Measurements from ENCODE around the gene PAM. TPM values are rescaled to one million over a fixed set of nuclear protein-coding genes. Genes with fewer than 3 reads are reported as not detected.
A peak's percentile ranks its signal among the peaks of the same experiment; 100 is the strongest.

Gene PAM
- total and polyA plus RNA-seq, 2 of the 13 experiments (the other 11 are each of a cell fraction or from before 2014, with no cell fraction given): 20.2 to 79.1 TPM

DNA sequence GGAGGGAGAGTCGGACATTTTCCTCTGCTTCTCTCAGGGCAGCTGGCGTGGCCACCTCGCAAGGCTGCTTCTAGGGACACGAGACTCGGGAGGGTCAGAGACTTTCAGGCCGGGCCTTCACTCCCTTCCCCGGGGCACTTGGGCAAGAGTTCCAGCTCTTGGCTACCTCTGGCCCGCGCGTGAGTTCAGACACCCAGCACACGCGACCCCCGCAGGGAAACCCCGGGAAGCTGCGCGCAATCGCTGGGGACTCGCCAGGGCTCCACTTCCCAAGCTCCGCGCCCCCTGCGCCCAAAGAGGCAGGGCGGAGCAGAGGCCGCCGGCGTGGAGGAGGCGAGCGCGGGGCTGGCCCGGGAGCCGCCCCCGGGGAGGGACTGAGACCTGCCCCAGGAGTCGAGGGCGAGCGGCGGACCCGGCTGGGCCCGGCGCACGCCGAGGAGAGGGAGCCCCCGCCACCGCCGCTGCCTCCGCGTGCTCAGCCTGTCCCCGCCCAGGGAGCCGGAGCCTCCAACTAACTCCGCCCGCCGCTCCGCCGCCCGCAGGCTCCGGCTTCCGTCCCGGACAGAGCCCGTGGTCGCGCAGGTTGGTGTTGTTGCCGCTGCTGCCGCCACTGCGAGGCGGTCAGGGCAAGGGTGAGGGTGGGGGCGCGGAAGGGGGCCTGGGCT is at the start of gene PAM (continued):
- TF ChIP-seq MIXL1 (CRISPR knock-in tag; IDR thresholded peaks at IDR 0.05) (no peak), ZNF225 (CRISPR knock-in tag; IDR thresholded peaks at IDR 0.05) (no peak), ZFP36L2 (CRISPR knock-in tag; IDR thresholded peaks at IDR 0.05) (no peak), YEATS2 (CRISPR knock-in tag; IDR thresholded peaks at IDR 0.05; ENCODE audit: borderline replicate concordance) (no peak), FOSL2 (CRISPR knock-in tag; IDR thresholded peaks at IDR 0.05) (0 out of 2 replicates have a peak, but pooled peaks have one; percentile 2), ZNF205 (CRISPR knock-in tag; IDR thresholded peaks at IDR 0.05) (no peak), ZNF441 (CRISPR knock-in tag; IDR thresholded peaks at IDR 0.05; ENCODE audit: borderline replicate concordance) (peak; percentile 86; the same call in 1 of the 2 replicates), TEAD3 (CRISPR knock-in tag; optimal IDR thresholded peaks at IDR 0.05; ENCODE audit: borderline replicate concordance) (no peak), YY1 (IDR thresholded peaks at IDR 0.05; ENCODE audit: insufficient read depth, insufficient replicate concordance, low read depth, low read length) (no peak), ZNF547 (CRISPR knock-in tag; IDR thresholded peaks at IDR 0.05) (peak; percentile 66; the same call in 1 of the 2 replicates), HHEX (CRISPR knock-in tag; IDR thresholded peaks at IDR 0.05) (no peak), SMAD1 (CRISPR knock-in tag; IDR thresholded peaks at IDR 0.05; ENCODE audit: borderline replicate concordance, low read depth) (no peak), RFX5 (IDR thresholded peaks at IDR 0.05; ENCODE audit: low read depth, low read length) (no peak), MBD4 (IDR thresholded peaks at IDR 0.05; ENCODE audit: borderline replicate concordance, low read length) (no peak), ZNF839 (CRISPR knock-in tag; IDR thresholded peaks at IDR 0.05; ENCODE audit: borderline replicate concordance) (no peak), ZNF776 (CRISPR knock-in tag; IDR thresholded peaks at IDR 0.05) (no peak)
- TF ChIP-seq, protein P1, sequence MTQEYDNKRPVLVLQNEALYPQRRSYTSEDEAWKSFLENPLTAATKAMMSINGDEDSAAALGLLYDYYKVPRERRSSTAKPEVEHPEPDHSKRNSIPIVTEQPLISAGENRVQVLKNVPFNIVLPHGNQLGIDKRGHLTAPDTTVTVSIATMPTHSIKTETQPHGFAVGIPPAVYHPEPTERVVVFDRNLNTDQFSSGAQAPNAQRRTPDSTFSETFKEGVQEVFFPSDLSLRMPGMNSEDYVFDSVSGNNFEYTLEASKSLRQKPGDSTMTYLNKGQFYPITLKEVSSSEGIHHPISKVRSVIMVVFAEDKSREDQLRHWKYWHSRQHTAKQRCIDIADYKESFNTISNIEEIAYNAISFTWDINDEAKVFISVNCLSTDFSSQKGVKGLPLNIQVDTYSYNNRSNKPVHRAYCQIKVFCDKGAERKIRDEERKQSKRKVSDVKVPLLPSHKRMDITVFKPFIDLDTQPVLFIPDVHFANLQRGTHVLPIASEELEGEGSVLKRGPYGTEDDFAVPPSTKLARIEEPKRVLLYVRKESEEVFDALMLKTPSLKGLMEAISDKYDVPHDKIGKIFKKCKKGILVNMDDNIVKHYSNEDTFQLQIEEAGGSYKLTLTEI (CRISPR knock-in tag; conservative IDR thresholded peaks at IDR 0.05): no peak
- TF ChIP-seq, protein P2, sequence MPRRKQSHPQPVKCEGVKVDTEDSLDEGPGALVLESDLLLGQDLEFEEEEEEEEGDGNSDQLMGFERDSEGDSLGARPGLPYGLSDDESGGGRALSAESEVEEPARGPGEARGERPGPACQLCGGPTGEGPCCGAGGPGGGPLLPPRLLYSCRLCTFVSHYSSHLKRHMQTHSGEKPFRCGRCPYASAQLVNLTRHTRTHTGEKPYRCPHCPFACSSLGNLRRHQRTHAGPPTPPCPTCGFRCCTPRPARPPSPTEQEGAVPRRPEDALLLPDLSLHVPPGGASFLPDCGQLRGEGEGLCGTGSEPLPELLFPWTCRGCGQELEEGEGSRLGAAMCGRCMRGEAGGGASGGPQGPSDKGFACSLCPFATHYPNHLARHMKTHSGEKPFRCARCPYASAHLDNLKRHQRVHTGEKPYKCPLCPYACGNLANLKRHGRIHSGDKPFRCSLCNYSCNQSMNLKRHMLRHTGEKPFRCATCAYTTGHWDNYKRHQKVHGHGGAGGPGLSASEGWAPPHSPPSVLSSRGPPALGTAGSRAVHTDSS (CRISPR knock-in tag; conservative IDR thresholded peaks at IDR 0.05): no peak
- TF ChIP-seq, protein P3, sequence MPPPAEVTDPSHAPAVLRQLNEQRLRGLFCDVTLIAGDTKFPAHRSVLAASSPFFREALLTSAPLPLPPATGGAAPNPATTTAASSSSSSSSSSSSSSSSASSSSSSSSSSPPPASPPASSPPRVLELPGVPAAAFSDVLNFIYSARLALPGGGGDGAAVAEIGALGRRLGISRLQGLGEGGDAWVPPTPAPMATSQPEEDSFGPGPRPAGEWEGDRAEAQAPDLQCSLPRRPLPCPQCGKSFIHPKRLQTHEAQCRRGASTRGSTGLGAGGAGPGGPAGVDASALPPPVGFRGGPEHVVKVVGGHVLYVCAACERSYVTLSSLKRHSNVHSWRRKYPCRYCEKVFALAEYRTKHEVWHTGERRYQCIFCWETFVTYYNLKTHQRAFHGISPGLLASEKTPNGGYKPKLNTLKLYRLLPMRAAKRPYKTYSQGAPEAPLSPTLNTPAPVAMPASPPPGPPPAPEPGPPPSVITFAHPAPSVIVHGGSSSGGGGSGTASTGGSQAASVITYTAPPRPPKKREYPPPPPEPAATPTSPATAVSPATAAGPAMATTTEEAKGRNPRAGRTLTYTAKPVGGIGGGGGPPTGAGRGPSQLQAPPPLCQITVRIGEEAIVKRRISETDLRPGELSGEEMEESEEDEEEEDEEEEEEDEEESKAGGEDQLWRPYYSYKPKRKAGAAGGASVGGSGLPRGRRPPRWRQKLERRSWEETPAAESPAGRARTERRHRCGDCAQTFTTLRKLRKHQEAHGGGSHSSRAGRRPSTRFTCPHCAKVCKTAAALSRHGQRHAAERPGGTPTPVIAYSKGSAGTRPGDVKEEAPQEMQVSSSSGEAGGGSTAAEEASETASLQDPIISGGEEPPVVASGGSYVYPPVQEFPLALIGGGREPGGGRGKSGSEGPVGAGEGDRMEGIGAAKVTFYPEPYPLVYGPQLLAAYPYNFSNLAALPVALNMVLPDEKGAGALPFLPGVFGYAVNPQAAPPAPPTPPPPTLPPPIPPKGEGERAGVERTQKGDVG (CRISPR knock-in tag; IDR thresholded peaks at IDR 0.05; ENCODE audit: borderline replicate concordance): no peak
- TF ChIP-seq, protein P4, sequence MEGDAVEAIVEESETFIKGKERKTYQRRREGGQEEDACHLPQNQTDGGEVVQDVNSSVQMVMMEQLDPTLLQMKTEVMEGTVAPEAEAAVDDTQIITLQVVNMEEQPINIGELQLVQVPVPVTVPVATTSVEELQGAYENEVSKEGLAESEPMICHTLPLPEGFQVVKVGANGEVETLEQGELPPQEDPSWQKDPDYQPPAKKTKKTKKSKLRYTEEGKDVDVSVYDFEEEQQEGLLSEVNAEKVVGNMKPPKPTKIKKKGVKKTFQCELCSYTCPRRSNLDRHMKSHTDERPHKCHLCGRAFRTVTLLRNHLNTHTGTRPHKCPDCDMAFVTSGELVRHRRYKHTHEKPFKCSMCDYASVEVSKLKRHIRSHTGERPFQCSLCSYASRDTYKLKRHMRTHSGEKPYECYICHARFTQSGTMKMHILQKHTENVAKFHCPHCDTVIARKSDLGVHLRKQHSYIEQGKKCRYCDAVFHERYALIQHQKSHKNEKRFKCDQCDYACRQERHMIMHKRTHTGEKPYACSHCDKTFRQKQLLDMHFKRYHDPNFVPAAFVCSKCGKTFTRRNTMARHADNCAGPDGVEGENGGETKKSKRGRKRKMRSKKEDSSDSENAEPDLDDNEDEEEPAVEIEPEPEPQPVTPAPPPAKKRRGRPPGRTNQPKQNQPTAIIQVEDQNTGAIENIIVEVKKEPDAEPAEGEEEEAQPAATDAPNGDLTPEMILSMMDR (CRISPR knock-in tag; IDR thresholded peaks at IDR 0.05): no peak
- TF ChIP-seq, protein P5, sequence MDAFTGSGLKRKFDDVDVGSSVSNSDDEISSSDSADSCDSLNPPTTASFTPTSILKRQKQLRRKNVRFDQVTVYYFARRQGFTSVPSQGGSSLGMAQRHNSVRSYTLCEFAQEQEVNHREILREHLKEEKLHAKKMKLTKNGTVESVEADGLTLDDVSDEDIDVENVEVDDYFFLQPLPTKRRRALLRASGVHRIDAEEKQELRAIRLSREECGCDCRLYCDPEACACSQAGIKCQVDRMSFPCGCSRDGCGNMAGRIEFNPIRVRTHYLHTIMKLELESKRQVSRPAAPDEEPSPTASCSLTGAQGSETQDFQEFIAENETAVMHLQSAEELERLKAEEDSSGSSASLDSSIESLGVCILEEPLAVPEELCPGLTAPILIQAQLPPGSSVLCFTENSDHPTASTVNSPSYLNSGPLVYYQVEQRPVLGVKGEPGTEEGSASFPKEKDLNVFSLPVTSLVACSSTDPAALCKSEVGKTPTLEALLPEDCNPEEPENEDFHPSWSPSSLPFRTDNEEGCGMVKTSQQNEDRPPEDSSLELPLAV (CRISPR knock-in tag; conservative IDR thresholded peaks at IDR 0.05; ENCODE audit: low read depth): no peak; the same call in 1 of the 2 replicates
